ENCODE data around the gene FNDC10.
A peak's percentile ranks its signal among the peaks of the same experiment; 100 is the strongest.

The FNDC10 gene

DNA sequence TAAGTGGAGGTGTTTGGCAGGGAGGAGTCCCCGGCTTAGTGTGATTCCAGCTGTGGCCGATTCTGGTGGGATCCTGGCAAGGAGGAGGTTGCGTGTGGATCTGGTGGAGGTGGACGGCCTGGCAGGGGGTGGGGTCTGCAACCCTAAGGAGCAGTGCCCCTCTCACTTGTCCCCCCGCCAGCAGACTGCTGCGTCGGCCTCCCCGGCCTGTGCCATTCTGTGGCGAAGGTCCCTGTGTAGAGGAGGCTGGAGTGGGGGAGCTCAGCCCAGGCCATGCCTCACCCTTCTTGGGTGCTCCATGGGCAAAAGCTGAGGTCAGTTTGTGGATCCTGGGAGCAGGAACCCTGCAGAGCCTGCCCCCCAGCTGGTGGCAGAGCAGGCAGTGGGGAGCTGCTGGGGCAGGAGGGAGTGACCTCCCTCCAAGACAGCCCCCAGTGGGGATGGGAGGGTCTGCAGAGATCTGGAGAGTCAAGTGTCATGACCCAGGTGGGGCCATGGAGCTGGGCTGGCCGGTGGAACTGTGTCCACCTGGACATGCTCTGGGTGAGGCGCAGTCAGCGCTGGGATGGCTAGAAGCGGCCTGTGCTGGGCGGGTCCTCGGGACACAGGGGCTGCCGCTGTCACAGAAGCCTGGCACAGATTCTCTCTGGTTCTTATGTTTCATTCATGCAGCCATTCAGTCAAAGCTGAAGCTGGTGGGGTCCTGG, 20.7 kb upstream of the FNDC10 start:
- no peak for DNase-seq (ENCODE audit: extremely low read depth, low read depth)
- no peak overlapping the region for H3K4me3 ChIP-seq (replicated peaks; ENCODE audit: low read depth, low read length)
- TF ChIP-seq, protein P1, sequence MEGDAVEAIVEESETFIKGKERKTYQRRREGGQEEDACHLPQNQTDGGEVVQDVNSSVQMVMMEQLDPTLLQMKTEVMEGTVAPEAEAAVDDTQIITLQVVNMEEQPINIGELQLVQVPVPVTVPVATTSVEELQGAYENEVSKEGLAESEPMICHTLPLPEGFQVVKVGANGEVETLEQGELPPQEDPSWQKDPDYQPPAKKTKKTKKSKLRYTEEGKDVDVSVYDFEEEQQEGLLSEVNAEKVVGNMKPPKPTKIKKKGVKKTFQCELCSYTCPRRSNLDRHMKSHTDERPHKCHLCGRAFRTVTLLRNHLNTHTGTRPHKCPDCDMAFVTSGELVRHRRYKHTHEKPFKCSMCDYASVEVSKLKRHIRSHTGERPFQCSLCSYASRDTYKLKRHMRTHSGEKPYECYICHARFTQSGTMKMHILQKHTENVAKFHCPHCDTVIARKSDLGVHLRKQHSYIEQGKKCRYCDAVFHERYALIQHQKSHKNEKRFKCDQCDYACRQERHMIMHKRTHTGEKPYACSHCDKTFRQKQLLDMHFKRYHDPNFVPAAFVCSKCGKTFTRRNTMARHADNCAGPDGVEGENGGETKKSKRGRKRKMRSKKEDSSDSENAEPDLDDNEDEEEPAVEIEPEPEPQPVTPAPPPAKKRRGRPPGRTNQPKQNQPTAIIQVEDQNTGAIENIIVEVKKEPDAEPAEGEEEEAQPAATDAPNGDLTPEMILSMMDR (IDR thresholded peaks at IDR 0.05; ENCODE audit: low read depth, low read length, missing control alignments): no peak

DNA sequence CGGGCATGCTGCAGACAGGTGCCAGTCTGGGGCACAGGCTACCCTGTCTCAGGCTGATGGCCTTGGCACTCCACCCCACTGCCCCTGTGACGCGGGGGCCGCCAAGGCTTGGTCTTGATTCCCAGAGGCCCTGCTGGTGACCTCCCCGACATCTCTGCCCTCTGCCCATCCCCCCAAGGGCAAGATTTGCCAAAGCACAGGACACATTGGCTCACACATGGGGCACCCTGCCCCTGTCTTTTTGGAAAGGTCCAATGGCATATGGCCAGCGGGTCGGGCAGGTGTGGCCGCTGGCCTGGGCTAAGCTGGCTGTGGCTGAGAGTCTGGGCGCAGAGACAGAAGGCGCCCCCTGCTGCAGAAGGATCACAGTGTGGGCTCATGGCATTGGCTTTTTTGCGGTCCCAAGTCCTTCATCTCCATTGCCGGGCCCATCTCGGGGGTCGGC, 20.0 kb upstream of the FNDC10 start:
- DNase-seq (ENCODE audit: extremely low read depth, low read depth): no peak
- no peak overlapping the region for H3K4me3 ChIP-seq (replicated peaks; ENCODE audit: low read depth, low read length)
- TF ChIP-seq, protein P1 (IDR thresholded peaks at IDR 0.05; ENCODE audit: low read depth, low read length, missing control alignments): peak; percentile 35

GRCh38 chr1:1618396-1619068, 18.6 kb upstream of the FNDC10 start:
- TF ChIP-seq, protein P1 (IDR thresholded peaks at IDR 0.05; ENCODE audit: low read depth, low read length, missing control alignments): no peak
- DNase-seq (ENCODE audit: extremely low read depth, low read depth): no peak
- H3K4me3 ChIP-seq (replicated peaks; ENCODE audit: low read depth, low read length): no peak overlapping the region

DNA sequence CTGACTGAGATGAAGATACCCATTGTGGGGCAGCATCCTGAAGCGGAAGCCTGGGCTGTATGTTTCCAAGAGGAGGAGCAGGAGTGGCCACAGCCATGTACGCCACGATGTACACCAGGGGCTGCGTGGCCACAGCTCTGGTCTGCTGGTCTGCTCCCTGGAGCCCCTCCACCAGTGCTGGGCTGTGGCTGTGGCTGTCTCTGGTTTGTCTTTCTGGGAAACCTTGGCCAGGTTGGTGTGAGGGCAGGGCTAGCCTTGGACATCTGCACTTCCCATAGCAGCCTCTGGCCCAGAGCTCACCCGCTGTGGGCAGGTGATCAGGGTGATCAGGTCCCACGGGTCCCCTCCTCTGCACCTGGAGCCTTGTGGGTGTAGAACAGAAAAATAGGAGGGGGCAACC, 18.0 kb upstream of the FNDC10 start:
- no peak overlapping the region for H3K4me3 ChIP-seq (replicated peaks; ENCODE audit: low read depth, low read length)
- TF ChIP-seq, protein P1 (IDR thresholded peaks at IDR 0.05; ENCODE audit: low read depth, low read length, missing control alignments): no peak
- no peak for DNase-seq (ENCODE audit: extremely low read depth, low read depth)

- DNase-seq (ENCODE audit: extremely low read depth, low read depth): no peak
- TF ChIP-seq, protein P1 (IDR thresholded peaks at IDR 0.05; ENCODE audit: low read depth, low read length, missing control alignments): no peak
- no peak overlapping the region for H3K4me3 ChIP-seq (replicated peaks; ENCODE audit: low read depth, low read length)
These were observed 17.6 kb upstream of the FNDC10 start for GRCh38 chr1:1617516-1617915.

GRCh38 chr1:1616838-1617237, 16.9 kb upstream of the FNDC10 start:
- TF ChIP-seq, protein P1 (IDR thresholded peaks at IDR 0.05; ENCODE audit: low read depth, low read length, missing control alignments): no peak
- peak overlapping the region; percentile 77 for H3K4me3 ChIP-seq (replicated peaks; ENCODE audit: low read depth, low read length)
- no peak for DNase-seq (ENCODE audit: extremely low read depth, low read depth)
